Measurements from ENCODE around the gene ABI3BP. TPM values are rescaled to one million over a fixed set of nuclear protein-coding genes. Genes with fewer than 3 reads are reported as not detected.

Gene ABI3BP
- total RNA-seq, 1 donor from 2014 or later, result 207 TPM

GRCh38 chr3:100941451-100941850, 51.8 kb downstream of the ABI3BP start:
- no peaks in the 10 kb centered on the region for H3K36me3 ChIP-seq
- intact Hi-C loops (cut with DNase I), result no loop called here
- no peaks in the 10 kb centered on the region for H3K9me3 ChIP-seq
- no peak for ATAC-seq
- no peak for DNase-seq
- no peaks in the 10 kb centered on the region for H3K27me3 ChIP-seq
- no peak overlapping the region for H3K27ac ChIP-seq
- no peak overlapping the region for H3K4me3 ChIP-seq
- no peaks in the 10 kb centered on the region for H3K4me1 ChIP-seq
- TF ChIP-seq, protein P1, sequence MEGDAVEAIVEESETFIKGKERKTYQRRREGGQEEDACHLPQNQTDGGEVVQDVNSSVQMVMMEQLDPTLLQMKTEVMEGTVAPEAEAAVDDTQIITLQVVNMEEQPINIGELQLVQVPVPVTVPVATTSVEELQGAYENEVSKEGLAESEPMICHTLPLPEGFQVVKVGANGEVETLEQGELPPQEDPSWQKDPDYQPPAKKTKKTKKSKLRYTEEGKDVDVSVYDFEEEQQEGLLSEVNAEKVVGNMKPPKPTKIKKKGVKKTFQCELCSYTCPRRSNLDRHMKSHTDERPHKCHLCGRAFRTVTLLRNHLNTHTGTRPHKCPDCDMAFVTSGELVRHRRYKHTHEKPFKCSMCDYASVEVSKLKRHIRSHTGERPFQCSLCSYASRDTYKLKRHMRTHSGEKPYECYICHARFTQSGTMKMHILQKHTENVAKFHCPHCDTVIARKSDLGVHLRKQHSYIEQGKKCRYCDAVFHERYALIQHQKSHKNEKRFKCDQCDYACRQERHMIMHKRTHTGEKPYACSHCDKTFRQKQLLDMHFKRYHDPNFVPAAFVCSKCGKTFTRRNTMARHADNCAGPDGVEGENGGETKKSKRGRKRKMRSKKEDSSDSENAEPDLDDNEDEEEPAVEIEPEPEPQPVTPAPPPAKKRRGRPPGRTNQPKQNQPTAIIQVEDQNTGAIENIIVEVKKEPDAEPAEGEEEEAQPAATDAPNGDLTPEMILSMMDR (IDR thresholded peaks at IDR 0.05), result no peak

DNA sequence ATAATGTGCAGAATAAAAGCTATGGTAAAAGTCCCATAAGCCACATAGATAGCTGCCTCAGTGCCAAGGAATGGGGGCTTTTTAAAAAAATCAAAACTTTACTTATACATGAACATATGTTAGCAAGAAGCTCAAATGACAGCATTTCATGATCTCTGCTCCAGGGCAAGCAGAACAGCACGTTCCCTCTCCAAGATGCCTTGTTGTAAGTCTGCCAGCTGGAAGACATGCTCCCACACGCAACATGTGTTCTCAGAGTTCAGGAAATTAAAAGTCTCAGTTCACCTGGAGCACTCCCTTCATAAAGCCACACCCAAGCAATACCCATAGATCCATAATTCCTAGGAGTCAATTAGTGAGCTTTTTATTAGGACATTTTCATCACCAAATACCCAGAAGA, 52.2 kb downstream of the ABI3BP start:
- H3K27me3 ChIP-seq, result no peaks in the 10 kb centered on the region
- H3K36me3 ChIP-seq, result no peaks in the 10 kb centered on the region
- H3K27ac ChIP-seq, result no peak overlapping the region
- DNase-seq, result no peak
- no peak overlapping the region for H3K4me3 ChIP-seq
- no peaks in the 10 kb centered on the region for H3K4me1 ChIP-seq
- TF ChIP-seq, protein P1 (IDR thresholded peaks at IDR 0.05), result no peak
- H3K9me3 ChIP-seq, result no peaks in the 10 kb centered on the region
- no peak for ATAC-seq
- intact Hi-C loops (cut with DNase I), result no loop called here

DNA sequence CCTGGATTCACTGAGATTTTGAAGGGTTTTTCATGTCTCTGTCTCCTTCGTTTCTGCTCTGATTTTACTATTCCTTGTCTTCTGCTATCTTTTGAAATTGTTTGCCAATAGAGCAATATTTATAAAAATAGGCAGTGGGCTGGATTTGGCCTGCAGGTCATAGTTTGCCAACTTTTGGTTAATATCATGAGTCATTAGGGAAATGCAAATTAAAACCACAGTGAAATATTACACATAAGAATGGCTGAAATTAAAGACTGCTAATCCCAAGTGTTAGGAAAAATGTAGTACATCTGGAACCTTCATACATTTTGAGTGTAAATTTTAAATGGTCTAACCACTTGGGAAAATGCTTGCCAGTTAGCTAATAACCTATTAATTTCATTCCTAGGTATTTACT, 56.3 kb downstream of the ABI3BP start:
- no peaks in the 10 kb centered on the region for H3K36me3 ChIP-seq
- no peaks in the 10 kb centered on the region for H3K4me1 ChIP-seq
- intact Hi-C loops (cut with DNase I), result no loop called here
- no peak for ATAC-seq
- H3K27ac ChIP-seq, result no peak overlapping the region
- TF ChIP-seq, protein P1 (IDR thresholded peaks at IDR 0.05), result no peak
- no peak for DNase-seq
- H3K9me3 ChIP-seq, result no peaks in the 10 kb centered on the region
- no peak overlapping the region for H3K4me3 ChIP-seq
- H3K27me3 ChIP-seq, result no peaks in the 10 kb centered on the region

- DNase-seq, result no peak
- H3K4me3 ChIP-seq, result no peak overlapping the region
- intact Hi-C loops (cut with DNase I), result no loop called here
- no peaks in the 10 kb centered on the region for H3K9me3 ChIP-seq
- TF ChIP-seq, protein P1 (IDR thresholded peaks at IDR 0.05), result no peak
- no peak for ATAC-seq
- no peaks in the 10 kb centered on the region for H3K4me1 ChIP-seq
- H3K27ac ChIP-seq, result no peak overlapping the region
- H3K36me3 ChIP-seq, result no peaks in the 10 kb centered on the region
- no peaks in the 10 kb centered on the region for H3K27me3 ChIP-seq
Measured at GRCh38 chr3:100932491-100932890, 60.7 kb downstream of the ABI3BP start.

DNA sequence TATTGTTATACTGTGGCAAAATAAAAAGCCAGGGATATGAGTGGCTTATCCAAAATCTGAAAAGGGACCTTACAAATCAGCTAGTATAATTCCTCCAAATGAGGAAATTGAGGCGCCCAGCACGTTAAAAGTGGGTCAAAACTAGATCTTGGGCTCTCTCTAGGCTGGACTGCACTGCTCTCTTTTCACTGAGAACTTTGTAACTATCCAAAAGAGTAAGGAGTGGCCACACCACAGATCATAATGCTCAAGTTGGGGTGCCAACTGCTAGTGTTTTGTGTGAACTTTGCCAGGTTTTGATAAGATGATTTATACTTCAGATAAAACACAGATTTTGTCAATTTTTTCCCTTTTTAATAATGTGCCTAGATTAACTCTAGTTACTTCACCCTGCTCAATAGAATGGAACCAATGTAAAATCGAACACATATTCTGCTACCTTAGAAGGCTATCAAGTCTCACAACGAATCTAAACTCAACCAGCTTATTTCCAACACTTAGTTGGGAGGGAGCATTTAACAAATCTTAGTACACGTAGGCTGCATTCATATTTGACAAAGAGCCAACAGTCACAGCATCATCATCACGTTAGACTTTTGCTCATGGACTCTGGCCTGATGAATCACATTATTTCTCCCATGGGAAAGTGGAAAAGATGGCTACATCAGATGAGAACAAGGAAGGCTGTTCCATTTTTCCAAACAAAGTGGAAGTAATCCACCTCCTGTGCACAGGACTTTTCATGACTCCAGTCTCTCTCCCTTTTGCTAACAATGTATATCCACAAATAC, 64.4 kb downstream of the ABI3BP start:
- no peaks in the 10 kb centered on the region for H3K36me3 ChIP-seq
- intact Hi-C loops (cut with DNase I), result no loop called here
- H3K4me3 ChIP-seq, result no peak overlapping the region
- TF ChIP-seq, protein P1 (IDR thresholded peaks at IDR 0.05), result no peak
- no peaks in the 10 kb centered on the region for H3K27me3 ChIP-seq
- no peaks in the 10 kb centered on the region for H3K4me1 ChIP-seq
- H3K27ac ChIP-seq, result no peak overlapping the region
- DNase-seq (no peak), ATAC-seq (no peak)
- no peaks in the 10 kb centered on the region for H3K9me3 ChIP-seq

Data from upper lobe of right lung (tissue), 1 donor.